Rectal smooth muscle tissue (tissue), 1 donor: ENCODE data around the gene PARD3.

Experiments
- H3K27ac ChIP-seq: one replicate; pipeline ENCODE4 v1.7.0; 2013; ENCODE audit warnings: low read depth, low read length, inconsistent platforms
- H3K27me3 ChIP-seq: one replicate; pipeline ENCODE4 v1.7.0; 2013; ENCODE audit warnings: low read length; ENCODE audit not compliant: control insufficient read depth, insufficient read depth
- H3K36me3 ChIP-seq: one replicate; pipeline ENCODE4 v1.7.0; 2013; ENCODE audit warnings: low read length; ENCODE audit not compliant: control insufficient read depth, insufficient read depth
- H3K4me1 ChIP-seq: one replicate; pipeline ENCODE4 v1.7.0; 2013; ENCODE audit warnings: low read length; ENCODE audit not compliant: control insufficient read depth, insufficient read depth
- H3K4me3 ChIP-seq: one replicate; pipeline ENCODE4 v1.7.0; 2013; ENCODE audit warnings: low read length
- H3K9ac ChIP-seq: one replicate; pipeline ENCODE4 v1.7.0; 2013; ENCODE audit warnings: low read length

Gene PARD3

DNA sequence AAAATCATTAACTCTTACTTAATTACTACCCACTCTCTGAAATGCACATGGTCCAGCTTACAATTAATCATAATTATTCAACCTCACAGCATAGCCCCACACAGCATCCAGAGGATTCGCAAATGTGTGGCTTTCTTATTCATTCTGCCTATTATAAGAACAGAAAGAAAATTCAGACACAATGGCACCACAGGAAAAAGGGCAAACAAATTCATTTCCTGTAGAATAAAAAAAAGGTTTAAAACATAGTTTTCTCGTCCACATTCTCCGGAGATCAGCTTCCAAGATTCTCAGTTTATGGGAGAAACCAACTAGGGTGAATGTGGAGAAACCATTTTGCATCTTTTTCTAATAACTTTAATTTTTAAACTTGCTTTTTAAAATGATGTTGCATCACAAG, 201.6 kb downstream of the PARD3 start:
- H3K27me3 ChIP-seq = no peaks in the 10 kb centered on the region
- no peak overlapping the region for H3K4me3 ChIP-seq

DNA sequence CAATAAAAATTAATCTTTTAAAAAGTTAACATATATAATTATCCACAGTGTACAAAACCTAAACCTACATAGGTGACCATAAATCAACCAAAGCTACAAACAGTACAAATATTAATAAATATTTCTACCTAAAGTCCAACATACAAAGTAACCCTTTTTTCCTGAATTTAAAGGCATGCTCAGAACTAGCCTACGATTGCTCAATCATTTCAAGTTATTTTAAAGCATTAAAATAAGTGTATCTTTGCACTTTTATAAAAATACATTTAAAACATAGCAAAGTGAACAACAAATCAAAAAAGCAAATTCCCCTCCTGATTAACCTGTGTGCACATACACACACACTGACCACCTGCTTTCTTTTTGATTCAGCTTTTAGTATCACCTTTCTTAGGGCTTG, 202.2 kb downstream of the PARD3 start:
- Histone ChIP-seq H3K9ac (no peak overlapping the region), H3K27ac (no peak overlapping the region), H3K36me3 (no peaks in the 10 kb centered on the region), H3K27me3 (no peaks in the 10 kb centered on the region), H3K4me3 (no peak overlapping the region), H3K4me1 (peaks cover 4% of the 10 kb centered on the region)

More for the DNA sequence above, 201.6 kb downstream of the PARD3 start:
- H3K27ac ChIP-seq = no peak overlapping the region
- H3K36me3 ChIP-seq = no peaks in the 10 kb centered on the region
- H3K9ac ChIP-seq = no peak overlapping the region
- peaks cover 4% of the 10 kb centered on the region for H3K4me1 ChIP-seq

DNA sequence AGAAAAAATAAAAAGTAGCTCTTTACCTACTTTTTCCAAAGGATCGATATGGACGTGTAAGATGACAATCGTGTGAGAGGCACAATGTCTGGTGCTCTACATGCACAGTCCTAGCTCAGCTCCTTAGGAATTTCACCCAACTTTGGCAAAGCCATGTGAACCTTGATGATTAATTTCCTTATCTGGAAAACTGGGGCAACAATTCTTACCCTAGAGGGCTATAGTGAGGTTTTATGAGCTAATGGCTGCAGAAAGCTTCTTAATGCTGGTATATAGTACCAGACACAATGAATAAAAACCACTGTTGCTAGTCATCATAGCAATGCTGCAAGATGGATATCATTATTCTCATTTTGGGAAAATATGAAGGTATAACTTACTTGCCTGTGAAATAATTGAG, 202.7 kb downstream of the PARD3 start:
- no peaks in the 10 kb centered on the region for H3K27me3 ChIP-seq
- no peak overlapping the region for H3K4me3 ChIP-seq
- H3K36me3 ChIP-seq = no peaks in the 10 kb centered on the region
- H3K27ac ChIP-seq = no peak overlapping the region
- no peak overlapping the region for H3K9ac ChIP-seq
- peaks cover 4% of the 10 kb centered on the region for H3K4me1 ChIP-seq

DNA sequence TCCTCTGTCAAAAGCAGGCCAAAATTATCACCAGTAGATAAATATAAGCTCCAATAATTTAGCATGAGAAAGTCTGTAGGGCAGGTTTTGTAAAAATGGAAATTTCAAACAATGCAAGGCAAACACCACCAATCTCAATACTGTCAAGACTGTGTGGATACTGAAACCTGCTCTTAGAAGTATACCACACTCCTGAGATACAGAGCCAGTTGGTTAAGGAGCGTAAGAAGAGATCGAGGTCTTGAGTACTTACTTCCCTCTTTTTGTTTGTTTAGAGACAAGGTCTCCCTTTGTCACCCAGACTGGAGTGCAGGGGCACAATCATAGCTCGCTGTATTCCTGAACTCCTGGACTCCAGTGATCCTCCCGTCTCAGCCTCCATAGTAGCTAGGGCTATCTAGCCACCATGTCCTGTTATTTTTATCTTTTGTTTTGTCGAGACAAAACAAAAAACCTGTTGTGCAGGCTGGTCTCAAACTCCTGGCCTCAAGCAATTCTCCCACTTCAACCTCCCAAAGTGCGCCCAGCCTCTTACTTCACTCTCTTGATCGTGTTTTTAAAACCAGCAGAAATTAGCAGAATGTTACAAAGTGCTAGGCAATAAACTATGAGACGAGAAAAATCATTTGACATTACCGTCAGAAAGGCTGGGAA, 205.7 kb downstream of the PARD3 start:
- Histone ChIP-seq H3K27me3 (no peaks in the 10 kb centered on the region), H3K9ac (no peak overlapping the region), H3K36me3 (no peaks in the 10 kb centered on the region), H3K4me1 (peaks cover 4% of the 10 kb centered on the region), H3K27ac (no peak overlapping the region), H3K4me3 (no peak overlapping the region)

DNA sequence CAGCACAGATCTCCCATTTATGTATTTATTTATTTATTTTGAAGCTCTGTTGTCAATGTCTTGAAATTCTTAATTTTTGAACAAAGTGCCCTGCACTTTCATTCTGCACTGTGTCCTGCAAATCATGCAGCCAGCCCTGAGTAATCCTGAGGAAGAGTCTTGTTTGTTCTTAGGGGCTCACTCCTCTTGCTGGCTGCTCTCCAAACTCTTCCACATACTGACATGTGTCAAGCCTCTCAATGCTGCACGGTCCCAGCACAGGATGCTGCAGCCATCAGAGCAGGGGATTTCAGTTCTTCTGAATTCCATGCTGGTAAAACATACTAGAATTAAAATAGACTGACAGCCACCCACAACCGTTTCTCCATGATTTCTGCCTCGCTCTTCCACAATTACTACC, 207.2 kb downstream of the PARD3 start:
- Histone ChIP-seq H3K27me3 (no peaks in the 10 kb centered on the region), H3K9ac (no peak overlapping the region), H3K36me3 (no peaks in the 10 kb centered on the region), H3K4me1 (peaks cover 4% of the 10 kb centered on the region), H3K4me3 (no peak overlapping the region), H3K27ac (no peak overlapping the region)

DNA sequence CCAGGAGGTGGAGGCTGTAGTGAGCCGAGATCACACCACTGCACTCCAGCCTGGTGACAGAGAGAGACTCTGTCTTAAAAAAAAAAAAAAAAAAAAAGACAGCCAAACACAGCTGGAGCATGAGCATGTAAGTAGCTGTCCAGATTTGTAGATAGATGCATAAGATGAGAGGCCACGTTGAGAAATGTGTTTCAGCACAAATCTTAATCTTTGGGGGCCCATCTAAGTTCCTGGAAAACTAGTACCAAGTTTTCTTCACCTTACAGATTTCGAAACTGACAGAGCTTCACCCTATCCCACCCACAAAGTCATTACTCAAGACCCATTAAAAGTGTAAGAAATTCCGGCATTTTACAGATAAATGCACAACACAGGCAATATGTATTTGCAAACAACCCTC, 208.2 kb downstream of the PARD3 start:
- H3K36me3 ChIP-seq = no peaks in the 10 kb centered on the region
- H3K4me3 ChIP-seq = no peak overlapping the region

DNA sequence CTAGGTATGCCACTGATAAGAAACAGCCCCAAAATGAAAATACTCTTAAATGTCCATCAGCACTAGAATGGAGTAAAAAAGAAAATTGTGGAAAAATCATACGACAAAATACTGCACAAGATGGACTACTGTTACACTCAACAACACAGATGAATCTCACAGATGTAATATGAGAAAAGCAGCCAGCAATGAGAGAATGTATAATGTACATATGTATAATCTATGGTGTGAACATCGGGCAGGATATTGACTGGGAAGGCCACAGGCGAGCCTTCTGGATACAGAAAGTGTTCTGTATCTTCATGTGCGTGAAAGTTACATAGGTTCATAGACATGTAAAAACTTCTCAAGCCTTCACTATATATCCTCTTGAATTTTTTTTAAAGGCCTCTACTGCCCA, 212.6 kb downstream of the PARD3 start:
- Histone ChIP-seq H3K27me3 (no peaks in the 10 kb centered on the region), H3K9ac (no peak overlapping the region), H3K4me1 (no peaks in the 10 kb centered on the region), H3K36me3 (no peaks in the 10 kb centered on the region), H3K4me3 (no peak overlapping the region), H3K27ac (no peak overlapping the region)

More for the DNA sequence above, 208.2 kb downstream of the PARD3 start:
- Histone ChIP-seq H3K4me1 (no peaks in the 10 kb centered on the region), H3K27me3 (no peaks in the 10 kb centered on the region), H3K27ac (no peak overlapping the region), H3K9ac (no peak overlapping the region)

DNA sequence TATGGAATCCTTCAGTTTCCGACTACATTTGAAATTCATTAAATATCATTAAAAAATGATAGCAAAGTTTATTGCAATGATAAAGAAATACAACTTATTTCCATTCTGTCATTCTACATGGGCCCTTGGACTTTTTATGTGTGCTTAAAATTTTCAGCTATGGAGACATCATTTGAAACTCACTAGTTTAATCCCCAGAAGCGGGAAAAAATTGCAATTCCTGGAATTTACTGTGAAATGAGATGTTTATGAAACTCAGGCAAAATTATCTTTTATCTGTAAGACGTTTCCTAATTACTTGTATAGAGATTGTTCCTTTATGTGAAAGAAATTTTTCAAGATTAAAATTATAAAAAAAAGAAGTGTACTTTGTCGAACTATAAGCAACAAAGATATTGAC, 213.4 kb downstream of the PARD3 start:
- H3K27ac ChIP-seq = no peak overlapping the region
- no peak overlapping the region for H3K9ac ChIP-seq
- no peaks in the 10 kb centered on the region for H3K36me3 ChIP-seq
- no peak overlapping the region for H3K4me3 ChIP-seq
- H3K27me3 ChIP-seq = no peaks in the 10 kb centered on the region
- no peaks in the 10 kb centered on the region for H3K4me1 ChIP-seq

DNA sequence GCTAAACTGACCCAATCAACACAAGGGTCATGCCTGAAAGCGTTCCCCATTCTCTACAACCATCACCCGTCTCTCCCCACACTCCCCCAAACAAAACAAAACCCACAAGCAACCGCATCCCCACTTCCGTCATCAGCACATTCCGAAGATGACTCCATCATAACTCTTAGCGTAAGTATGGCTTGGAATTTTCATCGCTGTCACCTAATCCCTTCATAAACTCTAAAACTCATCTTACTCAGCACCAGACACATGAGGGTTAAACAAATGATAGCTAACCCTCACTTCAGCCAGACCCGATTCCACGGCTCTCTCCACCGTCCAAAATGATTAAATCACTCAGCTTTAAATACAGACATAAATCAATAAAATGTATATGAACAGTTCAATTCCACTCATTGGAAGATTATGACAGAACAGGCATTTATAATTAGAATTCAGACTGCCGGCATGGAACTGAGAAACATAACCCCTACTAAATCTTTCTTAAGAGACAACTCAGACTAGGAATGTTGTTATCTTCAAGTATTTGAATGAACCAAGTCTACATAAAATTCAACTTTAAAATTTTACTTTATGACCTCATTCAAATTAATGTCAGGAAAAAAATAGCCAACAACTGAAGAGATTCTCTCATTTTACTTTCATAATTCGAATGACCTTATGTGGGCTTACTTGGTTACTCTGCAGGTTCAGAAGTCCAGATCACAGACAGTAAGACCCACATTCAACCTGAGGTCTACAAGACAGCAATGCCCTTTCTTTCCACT, 215.9 kb downstream of the PARD3 start:
- Histone ChIP-seq H3K36me3 (no peaks in the 10 kb centered on the region), H3K9ac (no peak overlapping the region), H3K4me1 (peaks cover 2% of the 10 kb centered on the region), H3K4me3 (no peak overlapping the region), H3K27me3 (no peaks in the 10 kb centered on the region), H3K27ac (no peak overlapping the region)

DNA sequence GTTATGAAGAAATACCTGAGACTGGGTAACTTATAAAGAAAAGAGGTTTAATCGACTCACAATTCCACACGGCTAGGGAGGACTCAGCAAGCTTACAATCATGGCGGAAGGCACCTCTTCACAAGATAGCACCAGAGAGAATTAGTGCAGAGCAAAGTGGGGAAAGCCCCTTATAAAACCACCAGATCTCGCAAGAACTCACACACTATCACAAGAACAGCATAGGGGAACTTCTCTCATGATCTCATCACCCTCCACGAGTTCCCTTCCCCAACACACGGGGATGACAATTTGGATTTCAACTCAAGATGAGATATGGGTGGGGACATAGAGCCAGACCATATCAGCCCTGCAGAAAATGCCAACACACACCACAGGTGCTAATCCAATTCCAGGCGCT, 218.7 kb downstream of the PARD3 start:
- Histone ChIP-seq H3K4me1 (peaks cover 2% of the 10 kb centered on the region), H3K36me3 (no peaks in the 10 kb centered on the region), H3K27ac (no peak overlapping the region), H3K27me3 (no peaks in the 10 kb centered on the region), H3K4me3 (no peak overlapping the region), H3K9ac (no peak overlapping the region)

DNA sequence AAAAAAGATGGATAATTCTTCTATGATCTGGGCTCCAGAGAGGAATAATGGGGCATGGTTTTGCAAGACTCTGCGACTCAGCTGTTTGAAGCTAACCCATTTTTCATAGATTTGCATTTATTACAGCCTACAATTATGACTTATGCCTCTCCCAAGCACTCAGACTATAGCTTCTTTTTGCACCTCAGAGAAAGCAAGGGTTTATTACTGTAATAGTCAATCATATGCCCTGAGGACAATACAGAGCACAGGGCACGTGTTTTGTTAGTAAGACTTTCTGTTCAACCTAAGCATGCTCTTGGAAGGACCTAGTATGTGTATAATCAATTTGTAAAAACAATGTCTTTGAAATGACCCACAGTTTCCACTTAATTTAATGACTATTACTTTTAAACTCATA, 221.2 kb downstream of the PARD3 start:
- H3K36me3 ChIP-seq = no peaks in the 10 kb centered on the region
- H3K27ac ChIP-seq = no peak overlapping the region
- no peak overlapping the region for H3K4me3 ChIP-seq
- H3K9ac ChIP-seq = no peak overlapping the region
- peaks cover 2% of the 10 kb centered on the region for H3K4me1 ChIP-seq
- H3K27me3 ChIP-seq = no peaks in the 10 kb centered on the region

DNA sequence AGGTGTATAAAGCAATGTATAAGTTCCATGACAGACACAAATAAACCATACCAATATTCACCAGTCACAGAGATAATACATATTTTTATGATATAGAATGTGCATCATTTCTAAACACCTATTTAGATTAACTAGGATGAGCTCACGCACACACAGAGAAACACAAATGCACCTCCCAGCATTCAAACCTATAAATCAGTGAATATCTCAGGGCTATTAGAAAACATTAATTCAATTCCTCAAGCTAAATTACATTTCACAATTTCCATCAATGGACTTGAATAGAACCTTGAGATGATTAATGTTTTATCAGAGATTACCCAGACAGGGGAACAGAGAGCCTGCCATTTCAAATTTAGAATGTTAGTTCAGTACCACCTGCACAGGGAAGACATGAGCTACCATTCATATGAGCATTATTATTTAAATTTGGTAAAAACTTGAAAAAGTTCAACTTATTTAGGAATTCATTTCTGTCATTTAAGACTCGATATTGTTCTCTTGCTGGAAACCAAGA, 221.7 kb downstream of the PARD3 start:
- Histone ChIP-seq H3K36me3 (no peaks in the 10 kb centered on the region), H3K4me1 (peaks cover 2% of the 10 kb centered on the region), H3K27me3 (no peaks in the 10 kb centered on the region), H3K27ac (no peak overlapping the region), H3K4me3 (no peak overlapping the region), H3K9ac (no peak overlapping the region)

DNA sequence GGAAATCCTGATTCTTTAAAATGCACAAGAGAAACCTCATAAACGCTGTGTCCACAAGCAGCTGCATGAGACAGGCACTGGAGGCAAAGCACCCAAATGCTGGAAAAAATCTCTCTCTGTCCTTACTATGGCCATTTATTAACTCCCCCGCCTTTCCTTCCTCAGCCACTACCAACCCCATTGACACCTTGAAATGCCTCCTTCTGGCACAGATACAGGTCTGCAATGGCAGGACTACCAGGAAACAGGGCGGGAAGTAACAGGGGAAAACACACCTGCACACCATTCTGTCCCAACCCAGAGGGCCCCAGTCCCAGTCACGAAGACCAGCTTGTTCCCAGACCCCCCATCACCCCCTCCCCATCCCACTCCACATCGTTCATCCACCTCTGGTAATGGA, 224.3 kb downstream of the PARD3 start:
- Histone ChIP-seq H3K4me1 (peaks cover 2% of the 10 kb centered on the region), H3K27me3 (no peaks in the 10 kb centered on the region), H3K36me3 (no peaks in the 10 kb centered on the region), H3K4me3 (no peak overlapping the region), H3K27ac (no peak overlapping the region), H3K9ac (no peak overlapping the region)
